ENCODE data around the gene GUCA1C.
A peak's percentile ranks its signal among the peaks of the same experiment; 100 is the strongest.

Gene GUCA1C

DNA sequence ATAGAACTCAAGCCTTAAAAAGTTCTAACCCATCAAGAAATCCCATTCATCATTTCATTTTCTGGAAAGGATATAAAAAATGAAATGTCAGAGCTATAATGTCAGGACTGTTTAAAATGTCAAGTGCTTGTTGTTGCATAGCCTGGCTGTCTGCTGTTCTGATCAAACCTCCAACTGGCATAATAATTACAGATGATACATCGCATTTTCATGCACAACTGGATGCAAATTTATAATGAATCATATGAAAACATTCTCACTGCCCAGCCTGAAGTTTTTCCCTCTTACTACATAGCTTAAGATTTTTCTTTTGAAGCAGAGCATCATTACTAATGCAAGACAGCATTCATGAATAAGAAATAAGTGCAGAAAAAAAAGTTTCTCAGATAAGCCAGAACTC is 46.5 kb downstream of the GUCA1C start:
- peak; percentile 3 for DNase-seq

DNA sequence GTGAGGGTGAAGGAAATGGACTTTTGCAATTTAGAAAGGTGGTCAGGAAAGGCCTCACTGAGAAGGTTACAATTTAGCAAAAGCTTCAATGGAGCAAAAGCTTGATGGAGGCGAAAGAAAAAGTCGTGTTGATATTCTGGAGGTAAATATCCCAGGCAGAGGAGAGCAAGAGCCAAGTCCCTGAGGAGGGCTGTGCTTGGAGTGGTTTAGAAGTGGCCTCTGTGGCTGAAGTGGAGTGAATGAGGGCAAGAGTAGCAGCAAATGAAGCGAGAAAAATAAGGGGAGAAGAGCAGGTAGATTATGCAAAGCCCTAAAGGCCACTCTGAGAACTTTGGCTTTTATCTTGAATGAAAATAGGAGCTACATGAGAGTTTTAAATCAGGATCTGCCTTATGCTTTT is 54.1 kb downstream of the GUCA1C start:
- no peak for DNase-seq

DNA sequence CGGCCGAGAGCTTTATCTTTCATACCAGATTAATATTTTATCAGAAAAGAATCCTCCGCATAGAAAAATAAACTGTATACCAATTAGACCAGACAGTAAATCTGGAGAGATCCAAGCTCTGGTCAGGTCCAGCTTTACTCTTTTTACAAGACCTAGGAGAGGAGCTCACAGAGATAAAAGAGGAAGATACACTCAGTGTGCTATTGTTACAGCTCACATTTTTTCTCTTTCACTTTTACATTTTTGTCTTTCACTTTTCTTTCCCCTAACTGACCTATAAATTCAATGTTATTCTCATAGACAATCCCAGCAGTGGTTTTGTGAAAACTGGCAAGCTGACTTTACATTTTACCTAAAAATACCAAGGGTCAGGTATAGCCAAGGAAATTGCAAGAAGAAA is 55.8 kb downstream of the GUCA1C start:
- no peak for DNase-seq

DNA sequence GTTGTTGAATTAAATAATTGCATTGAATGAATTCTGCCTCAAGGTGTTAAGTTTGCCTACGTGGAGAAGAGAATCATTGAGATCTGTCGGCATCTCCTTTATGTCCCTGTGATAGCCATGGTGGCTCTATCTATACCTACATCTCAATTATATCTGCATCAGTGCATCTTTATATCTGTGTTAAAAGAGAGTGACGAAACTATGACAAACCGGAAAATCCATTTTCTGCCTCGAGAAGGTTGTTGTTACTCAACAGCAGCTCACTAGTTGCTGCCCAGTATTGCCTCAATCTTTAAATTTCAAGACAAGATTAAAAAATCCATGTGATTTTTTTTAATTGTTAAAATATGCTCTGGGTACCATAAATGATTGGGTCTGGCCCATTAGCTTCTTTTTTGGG is 58.7 kb downstream of the GUCA1C start:
- no peak for DNase-seq

DNA sequence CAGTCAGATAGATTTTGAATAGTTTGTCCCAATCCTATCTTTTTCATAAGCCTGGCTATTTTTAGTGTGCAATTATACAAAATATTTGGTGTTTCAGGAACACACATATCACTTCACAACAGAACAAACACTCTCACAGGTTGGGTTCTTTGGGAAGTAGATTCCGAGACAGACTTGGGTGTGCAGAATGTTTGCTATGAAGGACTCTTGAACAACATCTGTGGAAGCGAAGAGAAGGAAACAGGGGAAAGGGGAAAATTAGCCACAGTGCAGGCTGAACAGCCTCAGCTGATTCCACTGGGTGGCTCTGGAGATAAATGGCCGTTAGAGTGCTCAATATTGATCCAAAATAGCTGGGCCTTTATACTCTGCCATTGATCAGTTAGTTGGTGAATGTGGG is 61.8 kb downstream of the GUCA1C start:
- no peak for DNase-seq

DNA sequence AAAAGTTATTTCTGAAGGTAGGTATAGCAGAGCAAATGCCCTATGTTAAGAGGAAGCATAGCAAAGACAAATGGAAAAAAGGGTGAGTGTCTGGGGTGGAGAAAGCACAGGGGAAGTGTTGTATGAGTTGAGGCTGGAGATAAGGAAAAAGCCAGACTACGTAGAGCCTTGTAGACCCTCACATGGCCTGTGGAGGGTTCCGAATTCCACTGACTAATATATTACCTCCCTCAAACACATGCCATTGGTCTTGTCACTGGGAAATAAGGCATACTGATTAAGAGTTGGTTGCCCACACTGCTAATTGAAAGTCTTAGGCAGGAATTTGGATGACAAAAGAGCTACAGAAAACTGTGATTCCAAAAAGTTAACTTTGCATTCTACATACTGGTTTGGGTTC is 65.9 kb downstream of the GUCA1C start:
- DNase-seq, result no peak

DNA sequence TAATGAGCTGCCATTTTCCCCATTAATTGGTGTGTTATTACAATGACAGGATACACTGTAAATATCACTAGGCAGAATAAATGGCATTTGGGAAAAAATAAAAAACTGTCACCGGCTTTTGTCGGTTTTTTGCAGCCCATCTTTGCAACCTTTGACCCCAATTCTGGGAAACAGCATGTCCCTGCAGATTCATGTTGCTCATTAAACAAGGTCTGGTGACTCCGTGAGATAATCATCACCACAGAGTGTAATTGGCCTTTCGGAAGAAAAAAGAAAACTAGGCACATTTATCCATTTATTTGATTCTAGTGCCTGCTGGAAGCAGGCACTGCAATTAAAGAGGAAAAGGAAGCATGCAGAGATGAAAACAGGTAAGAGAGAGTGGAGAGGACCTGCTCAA is 66.6 kb downstream of the GUCA1C start:
- DNase-seq, result no peak

DNA sequence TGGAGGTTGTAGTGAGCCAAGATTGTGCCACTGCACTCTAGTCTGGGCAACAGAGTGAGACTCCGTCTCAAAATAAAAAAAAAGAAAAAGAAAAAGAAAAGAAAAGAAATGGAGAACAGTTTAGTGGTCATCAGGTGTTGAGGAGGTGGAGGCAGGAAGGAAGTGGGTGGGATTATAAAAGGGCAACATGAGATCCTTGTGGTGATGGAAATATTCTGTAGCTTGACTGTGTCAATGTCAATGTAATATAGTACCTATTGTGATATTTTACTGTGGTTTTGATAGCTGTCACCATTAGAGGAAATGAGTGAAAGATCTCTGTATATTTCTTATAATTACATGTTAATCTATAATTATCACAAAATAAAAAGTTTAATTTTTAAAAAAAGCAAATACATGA is 70.3 kb downstream of the GUCA1C start:
- DNase-seq, result no peak

DNA sequence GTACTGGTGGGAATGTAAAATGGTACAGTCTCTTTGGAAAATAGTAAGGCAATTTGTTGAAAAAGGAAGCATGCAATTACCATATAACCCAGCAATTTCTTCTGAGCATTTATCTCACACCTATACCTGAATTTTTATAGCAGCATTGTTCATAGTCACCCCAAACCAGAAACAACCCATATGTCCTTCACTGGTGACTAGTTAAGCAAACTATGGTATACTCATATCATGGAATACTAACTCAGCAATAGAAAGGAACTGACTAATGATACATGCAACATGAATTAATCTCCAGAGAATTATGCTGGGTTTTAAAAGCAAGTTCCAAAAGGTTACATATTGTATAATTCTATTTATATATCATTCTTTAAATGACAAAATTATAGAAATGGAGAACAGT is 70.9 kb downstream of the GUCA1C start:
- DNase-seq, result no peak

DNA sequence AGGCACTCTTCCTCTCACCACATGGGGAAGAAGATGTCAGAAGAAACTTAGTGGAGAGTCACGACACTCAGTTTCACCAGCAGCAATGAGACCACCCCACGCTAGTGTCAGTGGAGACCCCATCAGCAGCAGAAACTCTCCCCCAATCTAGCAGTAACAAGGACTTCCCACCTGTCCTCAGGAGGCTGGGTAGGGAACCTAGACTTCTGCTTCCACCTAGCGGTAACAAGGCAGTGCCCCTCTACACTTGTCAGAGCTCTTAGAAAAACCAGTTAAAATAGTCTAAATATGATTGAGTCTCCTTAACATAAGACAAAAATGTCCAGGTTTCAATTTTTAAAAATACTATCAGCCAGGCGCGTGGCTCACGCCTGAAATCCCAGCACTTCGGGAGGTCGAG is 73.8 kb downstream of the GUCA1C start:
- DNase-seq, result no peak

DNA sequence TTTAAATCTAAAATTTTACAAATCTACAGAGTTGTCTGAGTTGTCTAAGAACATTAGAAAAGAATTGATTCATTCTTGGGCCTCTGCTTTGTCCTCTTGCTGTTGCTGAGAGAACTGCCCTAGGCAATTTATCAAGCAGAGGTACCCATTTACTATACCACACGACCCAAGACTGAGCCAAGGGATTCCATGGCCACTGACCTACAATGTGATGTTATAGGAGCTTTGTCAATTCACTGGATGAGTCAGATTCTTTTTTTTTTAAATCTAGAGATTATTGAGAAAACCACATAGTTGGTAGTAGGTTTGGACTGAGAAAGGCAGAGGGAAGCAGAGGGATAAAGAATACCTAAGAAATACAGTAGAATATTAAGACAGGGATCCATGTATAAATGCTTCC is 75.8 kb downstream of the GUCA1C start:
- DNase-seq, result no peak

DNA sequence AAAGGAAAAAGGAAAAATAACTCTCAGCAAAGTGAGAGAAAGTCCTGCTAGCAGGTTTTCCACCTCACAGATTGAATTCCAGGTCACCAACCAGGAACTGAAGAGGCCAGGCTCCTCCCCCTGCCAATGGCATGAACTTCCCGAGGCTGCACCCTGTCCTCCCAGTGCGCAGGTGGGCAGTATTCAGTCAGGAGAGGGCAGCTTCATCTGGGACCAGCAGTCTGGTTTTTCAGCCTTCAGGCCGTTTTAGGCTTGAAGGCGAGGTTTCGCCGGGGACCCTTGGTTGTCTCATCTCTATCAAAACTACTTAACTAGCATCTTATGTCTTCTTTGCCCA is 89.9 kb downstream of the GUCA1C start:
- DNase-seq, result no peak

DNA sequence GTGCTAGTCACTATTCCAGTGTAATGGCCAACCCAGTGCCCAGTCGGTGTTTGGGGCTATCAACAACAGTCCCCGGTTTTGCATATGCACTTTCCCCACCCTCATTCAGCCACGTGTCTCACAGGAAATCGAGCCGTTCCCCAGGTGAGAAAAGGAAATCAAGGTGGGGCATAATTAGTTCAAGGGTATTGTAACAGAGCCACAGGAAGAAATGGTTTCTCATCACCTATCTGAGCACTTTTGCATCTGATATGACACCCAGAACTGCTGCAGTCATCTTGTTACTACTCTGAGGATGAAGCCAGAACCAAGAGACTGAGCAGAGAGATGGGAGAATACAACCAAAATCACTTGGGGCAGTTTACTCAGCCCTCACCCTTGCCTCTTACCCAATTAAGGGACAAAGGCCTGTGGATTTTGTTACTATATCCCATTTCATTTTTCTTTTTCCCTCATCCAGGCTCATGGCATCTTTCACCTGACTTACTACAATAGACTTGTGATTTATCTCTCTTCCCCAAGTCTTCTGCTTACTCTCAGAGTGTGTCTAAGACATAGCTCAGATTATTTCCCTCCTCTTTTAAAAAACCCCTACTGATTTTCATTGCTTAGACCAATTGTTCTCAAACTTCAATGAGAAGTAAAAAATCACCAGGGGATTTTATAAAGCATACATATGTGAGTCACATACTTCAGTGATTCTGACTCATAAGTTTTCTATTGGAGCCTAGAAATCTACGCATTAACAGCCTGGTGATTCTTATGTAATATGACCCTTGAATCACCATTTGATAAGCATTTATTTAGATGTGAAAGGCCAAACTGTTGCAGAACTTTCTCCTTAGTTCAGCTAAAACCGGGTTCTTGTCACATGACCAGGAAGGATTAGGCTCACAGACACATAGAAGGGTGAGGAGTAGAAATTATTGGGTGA is 90.5 kb downstream of the GUCA1C start:
- peak; percentile 60 for DNase-seq

DNA sequence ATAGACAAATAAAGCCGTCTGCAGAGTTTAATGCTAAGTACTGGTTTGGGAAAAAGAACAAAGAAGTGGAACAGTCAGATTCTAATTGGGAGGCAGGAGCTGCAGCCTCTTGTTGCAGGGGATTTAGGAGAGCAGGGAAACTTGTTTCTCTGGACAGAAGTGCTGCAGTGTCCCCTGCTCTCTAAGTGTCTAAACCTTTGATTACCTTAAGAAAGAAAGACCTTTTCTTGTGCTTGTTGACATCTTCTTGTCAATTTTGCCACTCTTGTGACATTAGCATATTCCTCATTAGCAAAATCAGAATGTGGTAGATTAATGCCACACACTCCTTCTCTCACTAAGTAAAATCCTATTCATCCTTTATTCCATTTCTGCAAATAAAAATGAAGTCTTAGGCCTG is 92.3 kb downstream of the GUCA1C start:
- DNase-seq, result no peak

Measured in EL (cell line).